ENCODE measurements around the gene IL1RAPL1.

The IL1RAPL1 gene

GRCh38 chrX:28988246-28988645 lies 401.0 kb downstream of the IL1RAPL1 start:
- TF ChIP-seq SIN3A (IDR thresholded peaks at IDR 0.05; ENCODE audit: borderline replicate concordance, insufficient read depth, low read length) (no peak), FOXP2 (optimal IDR thresholded peaks at IDR 0.05; ENCODE audit: borderline replicate concordance, extremely low read depth, extremely low read length, insufficient read depth) (no peak), POLR2AphosphoS5 (IDR thresholded peaks at IDR 0.05; ENCODE audit: low read depth, low read length) (no peak), TAF1 (IDR thresholded peaks at IDR 0.05; ENCODE audit: borderline replicate concordance, insufficient read depth, low read length) (no peak)
- TF ChIP-seq, protein P1, sequence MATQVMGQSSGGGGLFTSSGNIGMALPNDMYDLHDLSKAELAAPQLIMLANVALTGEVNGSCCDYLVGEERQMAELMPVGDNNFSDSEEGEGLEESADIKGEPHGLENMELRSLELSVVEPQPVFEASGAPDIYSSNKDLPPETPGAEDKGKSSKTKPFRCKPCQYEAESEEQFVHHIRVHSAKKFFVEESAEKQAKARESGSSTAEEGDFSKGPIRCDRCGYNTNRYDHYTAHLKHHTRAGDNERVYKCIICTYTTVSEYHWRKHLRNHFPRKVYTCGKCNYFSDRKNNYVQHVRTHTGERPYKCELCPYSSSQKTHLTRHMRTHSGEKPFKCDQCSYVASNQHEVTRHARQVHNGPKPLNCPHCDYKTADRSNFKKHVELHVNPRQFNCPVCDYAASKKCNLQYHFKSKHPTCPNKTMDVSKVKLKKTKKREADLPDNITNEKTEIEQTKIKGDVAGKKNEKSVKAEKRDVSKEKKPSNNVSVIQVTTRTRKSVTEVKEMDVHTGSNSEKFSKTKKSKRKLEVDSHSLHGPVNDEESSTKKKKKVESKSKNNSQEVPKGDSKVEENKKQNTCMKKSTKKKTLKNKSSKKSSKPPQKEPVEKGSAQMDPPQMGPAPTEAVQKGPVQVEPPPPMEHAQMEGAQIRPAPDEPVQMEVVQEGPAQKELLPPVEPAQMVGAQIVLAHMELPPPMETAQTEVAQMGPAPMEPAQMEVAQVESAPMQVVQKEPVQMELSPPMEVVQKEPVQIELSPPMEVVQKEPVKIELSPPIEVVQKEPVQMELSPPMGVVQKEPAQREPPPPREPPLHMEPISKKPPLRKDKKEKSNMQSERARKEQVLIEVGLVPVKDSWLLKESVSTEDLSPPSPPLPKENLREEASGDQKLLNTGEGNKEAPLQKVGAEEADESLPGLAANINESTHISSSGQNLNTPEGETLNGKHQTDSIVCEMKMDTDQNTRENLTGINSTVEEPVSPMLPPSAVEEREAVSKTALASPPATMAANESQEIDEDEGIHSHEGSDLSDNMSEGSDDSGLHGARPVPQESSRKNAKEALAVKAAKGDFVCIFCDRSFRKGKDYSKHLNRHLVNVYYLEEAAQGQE (IDR thresholded peaks at IDR 0.05; ENCODE audit: insufficient read depth in 1 of 2, low read depth in 2 of 2, low read length in 2 of 2) = no peak

GRCh38 chrX:28997706-28998463 lies 410.6 kb downstream of the IL1RAPL1 start:
- TF ChIP-seq, protein P1 (IDR thresholded peaks at IDR 0.05; ENCODE audit: insufficient read depth in 1 of 2, low read depth in 2 of 2, low read length in 2 of 2) = no peak
- no peak for TF ChIP-seq SIN3A (IDR thresholded peaks at IDR 0.05; ENCODE audit: borderline replicate concordance, insufficient read depth, low read length)
- no peak for TF ChIP-seq FOXP2 (optimal IDR thresholded peaks at IDR 0.05; ENCODE audit: borderline replicate concordance, extremely low read depth, extremely low read length, insufficient read depth)
- no peak for TF ChIP-seq TAF1 (IDR thresholded peaks at IDR 0.05; ENCODE audit: borderline replicate concordance, insufficient read depth, low read length)

DNA sequence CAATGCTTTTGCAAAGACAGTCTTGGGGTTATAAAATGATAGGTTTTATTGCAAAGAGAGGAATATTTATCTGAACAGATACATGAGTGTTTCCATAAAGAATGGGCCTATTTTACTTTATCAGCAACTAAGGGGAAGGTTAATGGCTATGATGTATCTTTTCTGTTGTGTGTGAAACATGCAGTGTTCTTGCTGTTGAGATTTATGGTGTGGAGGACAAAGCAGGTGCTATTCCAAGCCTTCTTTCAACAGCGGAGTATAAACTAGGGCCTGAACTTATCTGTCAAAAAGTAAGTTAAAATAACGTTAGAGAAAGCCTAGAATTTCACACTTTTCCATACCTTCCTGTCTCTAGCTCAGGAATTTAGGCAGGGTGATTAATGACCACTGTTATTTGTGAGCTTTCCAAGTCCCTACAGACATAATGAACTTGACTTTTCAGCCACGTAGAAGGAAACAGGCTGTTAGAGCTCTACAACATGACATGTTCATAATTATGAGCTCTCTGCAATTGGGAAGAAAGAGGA lies 411.4 kb downstream of the IL1RAPL1 start:
- TF ChIP-seq FOXP2 (optimal IDR thresholded peaks at IDR 0.05; ENCODE audit: borderline replicate concordance, extremely low read depth, extremely low read length, insufficient read depth) = no peak
- no peak for TF ChIP-seq TAF1 (IDR thresholded peaks at IDR 0.05; ENCODE audit: borderline replicate concordance, insufficient read depth, low read length)
- TF ChIP-seq POLR2AphosphoS5 (IDR thresholded peaks at IDR 0.05; ENCODE audit: low read depth, low read length) = no peak
- TF ChIP-seq, protein P1 (IDR thresholded peaks at IDR 0.05; ENCODE audit: insufficient read depth in 1 of 2, low read depth in 2 of 2, low read length in 2 of 2) = no peak
- TF ChIP-seq SIN3A (IDR thresholded peaks at IDR 0.05; ENCODE audit: borderline replicate concordance, insufficient read depth, low read length) = no peak

DNA sequence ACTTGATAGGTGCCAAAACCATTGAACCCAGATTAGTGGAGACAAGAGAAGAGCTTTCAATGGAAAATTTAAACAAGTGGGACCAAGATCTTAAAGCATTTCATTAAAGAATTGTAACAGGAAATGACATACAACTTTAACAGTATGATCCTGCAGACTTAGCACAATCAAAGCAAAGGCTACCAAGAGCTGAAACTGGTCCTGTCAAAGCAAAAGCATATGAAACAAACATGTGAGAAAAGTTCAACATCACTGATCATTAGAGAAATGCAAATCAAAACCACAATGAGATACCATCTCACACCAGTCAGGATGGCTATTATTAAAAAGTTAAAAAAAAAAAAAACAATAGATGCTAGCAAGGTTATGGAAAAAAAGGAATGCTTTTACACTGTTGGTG lies 425.6 kb downstream of the IL1RAPL1 start:
- TF ChIP-seq POLR2AphosphoS5 (IDR thresholded peaks at IDR 0.05; ENCODE audit: low read depth, low read length) (no peak), FOXP2 (optimal IDR thresholded peaks at IDR 0.05; ENCODE audit: borderline replicate concordance, extremely low read depth, extremely low read length, insufficient read depth) (no peak), SIN3A (IDR thresholded peaks at IDR 0.05; ENCODE audit: borderline replicate concordance, insufficient read depth, low read length) (no peak), TAF1 (IDR thresholded peaks at IDR 0.05; ENCODE audit: borderline replicate concordance, insufficient read depth, low read length) (no peak)
- TF ChIP-seq, protein P1 (IDR thresholded peaks at IDR 0.05; ENCODE audit: insufficient read depth in 1 of 2, low read depth in 2 of 2, low read length in 2 of 2) = no peak

Data from PFSK-1 (cell line).